NCI-H187 (cell line): ENCODE measurements around the gene ETNK1.
"Not testable (repeated sequence)": the region's sequence is repeated elsewhere in the genome, so short reads cannot be mapped to it uniquely, and the experiment has no call there.

ENCODE experiments used
- DNase-seq, 2 experiments: peaks; one replicate each; lab custom pipeline; 2025; lab: John Stamatoyannopoulos, UW

The ETNK1 gene

GRCh38 chr12:22687361-22688076, 62.5 kb downstream of the ETNK1 start:
- no peak for DNase-seq

- no peak for DNase-seq
Measured at GRCh38 chr12:22689876-22690275, 64.9 kb downstream of the ETNK1 start.

GRCh38 chr12:22691319-22691718, 66.3 kb downstream of the ETNK1 start:
- no peak for DNase-seq

GRCh38 chr12:22692467-22692866, 67.5 kb downstream of the ETNK1 start:
- DNase-seq = not testable (repeated sequence)

DNA sequence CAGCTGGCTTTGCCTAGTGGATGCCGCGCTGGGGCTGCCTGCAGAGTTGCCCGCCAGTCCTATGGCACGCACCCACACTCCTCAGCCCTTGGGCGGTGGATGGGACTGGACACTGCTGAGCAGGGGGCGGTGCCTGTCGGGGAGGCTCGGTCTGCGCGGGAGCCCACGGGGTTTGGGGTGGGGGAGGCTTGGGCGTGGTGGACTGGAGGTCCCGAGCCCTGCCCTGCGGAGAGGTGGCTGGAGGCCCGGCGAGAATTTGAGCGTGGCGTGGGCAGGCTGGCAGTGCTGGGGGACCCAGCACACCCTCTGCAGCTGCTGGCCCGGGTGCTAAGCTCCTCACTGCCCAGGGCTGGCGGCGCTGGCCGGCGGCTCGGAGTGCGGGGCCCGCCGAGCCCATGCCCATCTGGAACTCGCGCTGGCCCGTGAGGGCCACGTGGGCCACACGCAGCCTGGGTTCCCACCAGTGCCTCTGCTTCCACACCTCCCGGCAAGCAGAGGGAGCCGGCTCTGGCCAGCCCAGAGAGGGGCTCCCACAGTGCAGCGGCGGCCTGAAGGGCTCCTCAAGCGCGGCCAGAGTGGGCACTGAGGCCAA, 68.1 kb downstream of the ETNK1 start:
- no peak for DNase-seq

- no peak for DNase-seq
Measured at GRCh38 chr12:22698576-22698975, 73.6 kb downstream of the ETNK1 start.

DNA sequence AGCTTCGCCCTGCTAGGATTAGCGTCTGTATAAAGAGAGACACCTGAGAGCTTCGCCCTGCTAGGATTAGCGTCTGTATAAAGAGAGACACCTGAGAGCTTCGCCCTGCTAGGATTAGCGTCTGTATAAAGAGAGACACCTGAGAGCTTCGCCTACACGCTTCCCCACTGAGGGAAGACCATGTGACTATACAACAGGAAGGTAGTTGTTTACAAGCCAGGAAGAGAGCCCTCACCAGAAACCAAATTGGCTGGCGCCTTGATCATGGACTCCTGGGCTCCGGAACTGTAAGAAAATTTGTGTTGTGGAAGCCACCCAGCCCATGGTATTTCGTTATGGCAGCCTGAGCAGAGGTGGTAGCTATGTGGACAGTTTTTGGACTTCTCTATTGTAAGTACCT, 74.7 kb downstream of the ETNK1 start:
- DNase-seq = not testable (repeated sequence)

GRCh38 chr12:22700106-22700505, 75.1 kb downstream of the ETNK1 start:
- no peak for DNase-seq

GRCh38 chr12:22701216-22701809, 76.3 kb downstream of the ETNK1 start:
- not testable (repeated sequence) for DNase-seq

DNA sequence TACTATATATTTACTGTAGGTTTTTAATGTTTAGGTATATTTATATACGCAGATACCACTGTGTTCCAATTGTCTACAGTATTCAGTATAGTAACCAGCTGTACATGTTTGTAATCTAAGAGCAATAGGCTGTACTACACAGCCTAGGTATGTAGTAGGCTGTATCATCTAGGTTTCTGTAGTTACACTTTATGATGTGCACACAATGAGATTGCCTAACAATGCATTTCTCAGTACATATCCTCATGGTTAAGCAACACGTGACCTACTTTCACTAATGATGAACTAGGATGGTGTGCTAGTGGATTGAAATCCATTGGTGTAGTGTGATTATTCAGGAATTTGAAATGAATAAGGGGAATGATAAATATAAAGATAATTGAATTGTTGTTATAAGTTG, 77.7 kb downstream of the ETNK1 start:
- no peak for DNase-seq

DNA sequence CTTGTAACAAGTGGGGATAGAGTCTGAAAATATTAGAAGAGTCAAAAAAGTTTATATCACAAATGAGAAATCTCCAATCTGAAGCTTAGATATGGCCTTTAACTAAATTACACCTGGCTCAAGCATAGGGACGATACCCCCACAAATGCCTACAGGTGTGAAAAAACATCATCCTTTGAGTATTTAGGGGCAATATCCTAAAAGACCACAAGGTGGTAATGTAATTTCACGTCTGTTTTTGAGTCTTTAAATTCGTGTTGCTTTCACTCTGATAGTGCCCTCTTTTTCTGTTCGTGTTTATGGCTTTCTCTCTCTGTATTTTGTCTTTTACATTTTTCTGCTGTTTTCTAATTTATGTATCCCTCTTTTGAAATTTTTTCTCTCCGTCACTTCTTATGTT, 84.3 kb downstream of the ETNK1 start:
- no peak for DNase-seq

GRCh38 chr12:22712083-22712482, 87.1 kb downstream of the ETNK1 start:
- DNase-seq = no peak

DNA sequence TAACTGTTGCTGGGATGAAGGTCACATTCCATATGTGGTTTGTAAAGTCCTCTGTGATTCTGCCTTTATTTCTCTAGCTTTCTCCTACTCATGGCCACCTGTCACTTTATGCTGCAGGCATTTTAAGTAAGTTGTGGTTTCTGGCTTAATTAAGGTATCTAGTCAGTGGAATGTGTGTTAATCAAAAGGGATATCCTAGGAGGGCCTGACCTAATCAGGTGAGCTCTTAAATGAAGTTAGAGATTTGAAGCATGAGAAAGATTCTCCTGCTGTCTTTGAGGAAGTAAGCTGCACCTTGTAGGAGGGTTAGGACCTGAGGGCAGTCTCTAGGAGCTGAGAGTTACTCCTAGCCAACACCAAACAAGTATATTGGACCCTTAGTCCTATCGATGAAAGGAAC, 90.3 kb downstream of the ETNK1 start:
- DNase-seq = no peak

GRCh38 chr12:22719745-22720144, 94.8 kb downstream of the ETNK1 start:
- no peak for DNase-seq

GRCh38 chr12:22722081-22722480, 97.1 kb downstream of the ETNK1 start:
- no peak for DNase-seq

DNA sequence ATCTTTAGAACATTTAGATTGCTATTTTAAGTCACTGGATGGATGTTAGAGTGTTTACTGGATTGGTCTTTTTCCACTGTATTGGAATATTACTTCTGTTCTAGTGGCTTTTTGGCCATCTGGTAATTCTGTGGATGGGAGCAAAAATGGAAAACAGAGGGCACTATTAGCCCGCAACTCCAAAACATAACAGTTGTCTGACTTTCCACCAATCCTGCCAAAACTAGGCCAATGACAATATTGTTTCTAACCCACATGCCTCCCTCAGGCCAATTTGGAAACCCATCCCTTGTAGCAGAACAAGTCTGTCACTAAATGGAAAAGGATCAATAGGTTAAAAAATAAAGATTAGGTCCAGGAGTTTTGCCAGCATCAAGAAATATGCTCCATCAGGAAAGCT, 97.8 kb downstream of the ETNK1 start:
- no peak for DNase-seq

DNA sequence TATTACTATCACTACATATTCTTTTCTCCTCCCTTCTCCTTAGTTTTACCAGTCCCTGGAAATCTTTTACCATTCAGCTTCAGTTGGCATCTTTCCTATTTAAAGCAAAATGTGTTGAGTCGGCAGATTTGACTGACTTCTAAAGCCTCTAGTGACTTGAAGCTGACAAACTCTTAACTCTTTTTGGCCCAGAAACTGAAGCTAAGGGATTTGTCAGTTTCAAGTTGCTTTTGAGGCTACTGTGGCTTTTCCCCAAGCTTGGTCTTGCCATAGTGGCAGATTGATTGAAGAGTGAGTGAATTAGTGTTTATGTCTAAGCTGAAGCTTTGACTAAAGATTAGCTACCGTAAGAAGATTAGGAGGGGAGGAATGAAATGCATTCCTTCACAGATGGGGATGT, 104.0 kb downstream of the ETNK1 start:
- DNase-seq = no peak

DNA sequence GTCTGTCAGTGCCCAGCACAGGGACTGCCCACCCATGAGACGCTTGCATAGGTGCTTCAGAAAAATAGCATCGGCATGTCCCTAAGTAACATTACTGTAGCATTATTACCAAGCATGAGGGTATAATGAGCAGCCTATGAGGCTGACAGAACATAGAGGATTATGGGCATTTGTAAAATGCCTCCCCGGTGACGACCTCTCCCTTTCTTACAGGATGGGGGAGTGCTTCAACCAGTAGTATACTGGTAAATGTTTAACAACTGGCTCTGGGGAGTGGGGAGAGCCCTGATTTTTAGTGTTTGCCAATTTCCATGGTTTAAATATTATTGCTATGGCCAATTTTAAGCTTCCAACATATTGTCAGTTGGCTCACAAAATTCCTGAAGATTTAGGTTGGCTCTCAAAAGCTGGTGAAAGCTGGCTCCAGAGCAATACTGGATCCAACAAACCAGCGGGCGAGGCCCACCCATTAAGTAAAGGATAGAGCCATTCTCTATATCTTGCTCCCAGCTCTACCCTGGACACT, 104.5 kb downstream of the ETNK1 start:
- DNase-seq = no peak

DNA sequence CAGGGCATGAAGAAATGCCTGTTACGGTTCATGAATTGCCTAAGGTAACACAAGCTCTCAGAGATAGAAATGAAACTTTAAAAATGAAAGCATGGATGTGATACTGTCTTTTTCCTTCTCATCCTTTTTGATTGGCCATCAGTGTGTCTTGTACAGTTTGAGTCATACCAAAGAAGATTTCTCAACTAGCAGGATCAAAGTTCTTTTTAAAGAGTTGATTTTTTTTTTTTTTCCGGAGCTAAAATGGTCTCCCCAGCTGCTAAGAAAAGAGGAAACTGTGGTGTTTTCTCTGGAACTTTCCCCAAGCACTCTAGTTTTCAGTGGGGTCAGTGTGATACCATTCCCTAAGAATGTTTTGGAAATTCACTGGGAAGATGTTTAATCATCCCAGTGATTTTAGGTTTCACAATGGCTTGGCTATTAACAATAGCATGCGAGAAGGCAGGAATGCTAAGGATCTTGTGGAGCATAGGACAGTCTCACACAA, 105.0 kb downstream of the ETNK1 start:
- DNase-seq = no peak

DNA sequence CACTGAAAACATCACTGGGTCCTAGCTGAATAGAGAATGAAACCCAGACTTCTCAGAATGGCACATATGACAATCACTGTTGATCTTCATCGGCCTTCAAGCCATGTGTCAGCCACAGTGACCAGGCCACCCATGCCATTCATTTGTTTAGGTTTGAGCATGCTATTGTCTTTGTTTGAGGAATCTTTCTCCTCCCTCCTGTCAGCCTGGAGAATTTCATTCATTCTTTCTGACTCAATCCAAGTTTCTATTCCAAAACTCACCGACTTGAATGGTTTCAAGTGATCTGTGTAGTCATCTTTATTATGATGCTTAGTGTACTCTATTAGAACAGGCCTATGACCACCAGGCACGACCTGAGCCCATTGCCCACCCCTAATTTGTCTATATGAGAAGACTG, 106.3 kb downstream of the ETNK1 start:
- no peak for DNase-seq

GRCh38 chr12:22733756-22734155, 108.8 kb downstream of the ETNK1 start:
- DNase-seq = no peak

- no peak for DNase-seq
Measured at GRCh38 chr12:22738945-22739344, 114.0 kb downstream of the ETNK1 start.
